Mesenchymal stem cell (in vitro differentiated cells and primary cell): Measurements from ENCODE around the gene TANC1.

Experiments used
- DNase-seq: peaks from one replicate; pipeline ENCODE4 v3.0.0-alpha.2; 2013
- H2AFZ ChIP-seq: one replicate; pipeline ENCODE4 v1.6.1; 2013; ENCODE audit warnings: low read depth, mild to moderate bottlenecking, control low read depth, inconsistent platforms, low read length, moderate library complexity
- H2AK5ac ChIP-seq: 2 replicates; pipeline ENCODE4 v1.6.1; 2013; ENCODE audit warnings: low read length, moderate library complexity, mild to moderate bottlenecking, inconsistent platforms; ENCODE audit not compliant: severe bottlenecking
- H2BK120ac ChIP-seq: one replicate; pipeline ENCODE4 v1.6.1; 2013; ENCODE audit warnings: low read depth, mild to moderate bottlenecking, inconsistent platforms, low read length, moderate library complexity
- H2BK12ac ChIP-seq, 2 experiments: one replicate each; pipeline ENCODE4 v1.6.1; 2013; ENCODE audit warnings: inconsistent platforms in 2 of 2, low read length in 2 of 2, mild to moderate bottlenecking in 2 of 2, moderate library complexity in 2 of 2, control low read depth in 1 of 2
- H2BK15ac ChIP-seq: one replicate; pipeline ENCODE4 v1.6.1; 2013; ENCODE audit warnings: mild to moderate bottlenecking, low read depth, inconsistent platforms; ENCODE audit not compliant: poor library complexity, severe bottlenecking
- H2BK5ac ChIP-seq: 2 replicates; pipeline ENCODE4 v1.6.1; 2013; ENCODE audit warnings: low read depth, mild to moderate bottlenecking, low read length, control low read depth, inconsistent platforms; ENCODE audit not compliant: poor library complexity, severe bottlenecking
- H3K14ac ChIP-seq, 2 experiments: one replicate each; pipeline ENCODE4 v1.6.1; 2013; ENCODE audit warnings: inconsistent platforms in 2 of 2, low read length in 2 of 2, control low read depth in 1 of 2, mild to moderate bottlenecking in 1 of 2, moderate library complexity in 1 of 2
- H3K18ac ChIP-seq, 2 experiments: one replicate each; pipeline ENCODE4 v1.6.1; 2013; ENCODE audit warnings: inconsistent platforms in 2 of 2, low read length in 2 of 2, control low read depth in 1 of 2, low read depth in 1 of 2, mild to moderate bottlenecking in 1 of 2
- H3K23ac ChIP-seq, 2 experiments: one replicate each; pipeline ENCODE4 v1.6.1; 2013; ENCODE audit warnings: inconsistent platforms in 2 of 2, low read length in 2 of 2, mild to moderate bottlenecking in 2 of 2, moderate library complexity in 2 of 2, control low read depth in 1 of 2
- H3K27ac ChIP-seq: 2 replicates; pipeline ENCODE4 v1.5.1; 2013; ENCODE audit warnings: mild to moderate bottlenecking, moderate library complexity, low read length, control low read depth, inconsistent platforms; ENCODE audit not compliant: poor library complexity, severe bottlenecking
- H3K27me3 ChIP-seq, 2 experiments: 2 replicates each; pipeline versions ENCODE4 v1.6.1 to v1.7.0; 2013; ENCODE audit warnings: low read length in 2 of 2, mild to moderate bottlenecking in 2 of 2, moderate library complexity in 2 of 2, control low read depth in 1 of 2, inconsistent platforms in 1 of 2; ENCODE audit not compliant: control insufficient read depth in 1 of 2, insufficient read depth in 1 of 2
- H3K36me3 ChIP-seq, 2 experiments: 2 replicates each; pipeline versions ENCODE4 v1.6.1 to v1.7.0; 2013; ENCODE audit warnings: low read length in 2 of 2, control low read depth in 1 of 2, inconsistent platforms in 1 of 2, low read depth in 1 of 2, mild to moderate bottlenecking in 1 of 2; ENCODE audit not compliant: insufficient read depth in 2 of 2, control insufficient read depth in 1 of 2
- H3K4ac ChIP-seq, 2 experiments: one replicate each; pipeline ENCODE4 v1.6.1; 2013; ENCODE audit warnings: inconsistent platforms in 2 of 2, low read length in 2 of 2, mild to moderate bottlenecking in 2 of 2, moderate library complexity in 2 of 2, control low read depth in 1 of 2, low read depth in 1 of 2
- H3K4me1 ChIP-seq: 2 replicates; pipeline ENCODE4 v1.6.1; 2013; ENCODE audit warnings: low read depth, low read length, control low read depth; ENCODE audit not compliant: control insufficient read depth, insufficient read depth
- H3K4me2 ChIP-seq: 2 replicates; pipeline ENCODE4 v1.6.1; 2013; ENCODE audit warnings: low read length, mild to moderate bottlenecking, inconsistent platforms; ENCODE audit not compliant: poor library complexity, severe bottlenecking
- H3K4me3 ChIP-seq, 2 experiments: 2 replicates each; pipeline versions ENCODE4 v1.5.1 to v1.7.0; 2013; ENCODE audit warnings: low read length in 2 of 2, mild to moderate bottlenecking in 2 of 2, control low read depth in 1 of 2, low read depth in 1 of 2; ENCODE audit not compliant: insufficient read depth in 1 of 2
- H3K79me1 ChIP-seq: replicated peaks from 2 replicates; pipeline ENCODE4 v1.6.1; 2013; ENCODE audit warnings: mild to moderate bottlenecking, control low read depth, low read length, inconsistent platforms; ENCODE audit not compliant: poor library complexity, severe bottlenecking
- H3K9ac ChIP-seq: 2 replicates; pipeline ENCODE4 v1.7.0; 2013; ENCODE audit warnings: mild to moderate bottlenecking, low read length, moderate library complexity
- H3K9me3 ChIP-seq: 2 replicates; pipeline ENCODE4 v1.7.0; 2013; ENCODE audit warnings: mild to moderate bottlenecking, low read length; ENCODE audit not compliant: control insufficient read depth
- H4K8ac ChIP-seq: one replicate; pipeline ENCODE4 v1.6.1; 2013; ENCODE audit warnings: inconsistent platforms, mild to moderate bottlenecking, low read length, moderate library complexity
- H4K91ac ChIP-seq: one replicate; pipeline ENCODE4 v1.6.1; 2013; ENCODE audit warnings: mild to moderate bottlenecking, low read length, inconsistent platforms
- WGBS: methylation state at CpG from one replicate; pipeline ENCODE4 v1.1.7; 2013; ENCODE audit warnings: mixed read lengths; 5-methylcytosine and 5-hydroxymethylcytosine counted together

The TANC1 gene

DNA sequence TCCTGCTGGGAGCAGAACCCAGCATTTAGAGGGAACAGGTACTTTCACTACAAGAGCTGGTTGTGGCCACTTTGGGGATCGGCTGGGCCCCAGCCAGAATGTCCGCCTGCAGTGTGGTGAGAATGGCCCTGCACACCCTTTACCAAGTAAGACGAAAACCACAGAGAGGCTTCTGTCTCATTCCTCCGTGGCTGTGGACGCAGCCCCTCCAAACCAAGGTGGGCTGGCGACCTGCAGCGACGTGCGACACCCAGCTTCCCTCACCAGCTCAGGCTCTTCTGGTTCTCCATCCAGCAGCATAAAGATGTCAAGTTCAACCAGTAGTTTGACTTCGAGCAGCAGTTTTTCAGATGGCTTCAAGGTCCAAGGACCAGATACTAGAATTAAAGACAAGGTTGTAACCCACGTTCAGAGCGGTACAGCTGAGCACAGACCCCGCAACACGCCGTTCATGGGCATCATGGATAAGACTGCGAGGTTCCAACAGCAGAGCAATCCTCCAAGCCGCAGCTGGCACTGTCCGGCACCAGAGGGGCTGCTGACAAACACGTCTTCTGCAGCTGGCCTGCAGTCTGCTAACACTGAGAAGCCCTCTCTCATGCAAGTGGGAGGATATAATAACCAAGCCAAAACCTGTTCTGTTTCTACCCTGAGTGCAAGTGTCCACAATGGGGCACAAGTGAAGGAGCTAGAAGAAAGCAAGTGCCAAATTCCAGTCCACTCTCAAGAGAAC lies 261.9 kb downstream of the TANC1 start:
- peaks cover 32 to 37% of the 10 kb centered on the region in 2 experiments for H3K36me3 ChIP-seq
- no peak overlapping the region for H3K14ac ChIP-seq
- H3K4ac ChIP-seq = no peak overlapping the region
- no peak for DNase-seq
- H3K18ac ChIP-seq = no peak overlapping the region
- H3K9ac ChIP-seq = no peak overlapping the region
- no peak overlapping the region for H2BK12ac ChIP-seq
- 97% methylated on average over 19 of the region's 19 CpGs for WGBS
- H2BK15ac ChIP-seq = no peak overlapping the region
- H2BK5ac ChIP-seq = no peak overlapping the region
- H3K79me1 ChIP-seq = peaks cover 13% of the 10 kb centered on the region
- no peak overlapping the region for H2AFZ ChIP-seq
- no peak overlapping the region for H3K23ac ChIP-seq
- no peaks in the 10 kb centered on the region for H3K9me3 ChIP-seq
- no peak overlapping the region for H3K4me3 ChIP-seq
- H3K27ac ChIP-seq = no peak overlapping the region
- H3K4me2 ChIP-seq = no peak overlapping the region
- H4K91ac ChIP-seq = no peak overlapping the region
- H3K4me1 ChIP-seq = no peaks in the 10 kb centered on the region
- no peaks in the 10 kb centered on the region for H3K27me3 ChIP-seq
- no peak overlapping the region for H2BK120ac ChIP-seq
- no peak overlapping the region for H2AK5ac ChIP-seq
- no peak overlapping the region for H4K8ac ChIP-seq

DNA sequence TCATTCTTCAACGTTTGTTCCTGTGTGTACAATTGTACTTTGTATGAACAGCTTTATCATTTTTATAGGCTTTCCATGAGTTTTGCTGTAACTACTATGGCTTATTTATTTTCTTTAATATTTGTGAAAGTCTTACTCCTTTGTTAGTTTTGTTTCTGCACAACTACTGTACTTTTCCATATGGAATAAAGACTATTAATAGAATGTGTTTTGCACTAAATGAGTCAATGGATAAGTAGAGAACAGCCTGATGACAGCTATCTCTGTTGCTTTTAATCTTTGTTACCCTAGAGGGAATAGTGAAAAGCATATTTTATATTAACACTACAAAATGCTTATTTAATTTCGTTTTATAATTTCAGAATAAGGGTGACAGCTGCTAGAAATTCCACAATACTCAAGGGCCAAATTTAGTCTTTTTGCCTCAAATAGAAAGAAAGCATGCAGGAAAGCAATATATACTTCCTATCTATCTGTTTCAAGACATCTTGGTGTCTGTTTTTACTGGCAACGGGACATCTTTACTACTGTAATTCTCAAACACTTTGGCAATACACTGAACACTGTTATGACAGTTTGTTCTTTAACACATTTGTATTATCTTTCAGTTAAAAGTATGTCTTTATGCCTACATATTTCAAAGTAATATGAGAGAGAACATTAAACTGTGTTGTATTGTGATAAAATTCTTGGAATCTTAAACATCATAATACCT lies 264.2 kb downstream of the TANC1 start:
- H2AFZ ChIP-seq = no peak overlapping the region
- H3K9ac ChIP-seq = no peak overlapping the region
- DNase-seq = no peak
- H3K79me1 ChIP-seq = peaks cover 15% of the 10 kb centered on the region
- no peak overlapping the region for H2BK12ac ChIP-seq
- H3K4me2 ChIP-seq = no peak overlapping the region
- peaks cover 36 to 48% of the 10 kb centered on the region in 2 experiments for H3K36me3 ChIP-seq
- H2BK5ac ChIP-seq = no peak overlapping the region
- H2BK120ac ChIP-seq = no peak overlapping the region
- no peak overlapping the region for H3K4ac ChIP-seq
- no peak overlapping the region for H3K18ac ChIP-seq
- H3K27me3 ChIP-seq = no peaks in the 10 kb centered on the region
- no peak overlapping the region for H4K91ac ChIP-seq
- 83% methylated on average over 2 of the region's 3 CpGs for WGBS
- no peak overlapping the region for H2AK5ac ChIP-seq
- H3K27ac ChIP-seq = no peak overlapping the region
- H4K8ac ChIP-seq = no peak overlapping the region
- no peak overlapping the region for H3K23ac ChIP-seq
- no peaks in the 10 kb centered on the region for H3K9me3 ChIP-seq
- H2BK15ac ChIP-seq = no peak overlapping the region
- H3K4me3 ChIP-seq = no peak overlapping the region
- no peak overlapping the region for H3K14ac ChIP-seq
- H3K4me1 ChIP-seq = no peaks in the 10 kb centered on the region

DNA sequence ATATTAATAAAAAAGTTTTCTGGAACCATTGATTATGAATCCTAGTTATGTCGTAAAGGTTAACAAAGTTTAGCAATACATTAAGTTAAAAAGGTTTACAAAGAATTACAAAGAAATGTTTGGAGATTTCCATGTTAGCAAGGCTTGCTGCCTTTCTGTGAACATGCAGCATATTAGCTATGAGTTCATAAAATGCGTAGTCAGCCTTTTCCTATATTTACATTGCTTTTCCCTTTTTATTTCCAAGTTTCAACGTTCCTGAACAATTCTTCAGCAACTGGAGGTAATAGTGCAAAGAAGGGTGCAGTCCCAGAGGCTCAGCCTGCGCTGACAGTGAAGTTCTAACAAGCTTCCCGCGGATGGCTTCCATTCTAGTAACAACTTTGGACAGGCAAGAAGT lies 266.4 kb downstream of the TANC1 start:
- Histone ChIP-seq H2BK5ac (no peak overlapping the region), H3K4me1 (no peaks in the 10 kb centered on the region), H3K9ac (no peak overlapping the region), H3K18ac (no peak overlapping the region), H3K36me3 (peaks cover 26 to 52% of the 10 kb centered on the region in 2 experiments), H2BK12ac (no peak overlapping the region), H3K14ac (no peak overlapping the region), H3K4me3 (no peak overlapping the region), H4K91ac (no peak overlapping the region), H2AFZ (no peak overlapping the region), H3K79me1 (peaks cover 10% of the 10 kb centered on the region), H3K27ac (no peak overlapping the region), H3K4me2 (no peak overlapping the region), H3K9me3 (no peaks in the 10 kb centered on the region), H2BK15ac (no peak overlapping the region), H3K27me3 (no peaks in the 10 kb centered on the region), H3K4ac (no peak overlapping the region), H3K23ac (no peak overlapping the region), H2AK5ac (no peak overlapping the region), H2BK120ac (no peak overlapping the region), H4K8ac (no peak overlapping the region)
- DNase-seq = no peak
- 97% methylated on average over 5 of the region's 6 CpGs for WGBS

DNA sequence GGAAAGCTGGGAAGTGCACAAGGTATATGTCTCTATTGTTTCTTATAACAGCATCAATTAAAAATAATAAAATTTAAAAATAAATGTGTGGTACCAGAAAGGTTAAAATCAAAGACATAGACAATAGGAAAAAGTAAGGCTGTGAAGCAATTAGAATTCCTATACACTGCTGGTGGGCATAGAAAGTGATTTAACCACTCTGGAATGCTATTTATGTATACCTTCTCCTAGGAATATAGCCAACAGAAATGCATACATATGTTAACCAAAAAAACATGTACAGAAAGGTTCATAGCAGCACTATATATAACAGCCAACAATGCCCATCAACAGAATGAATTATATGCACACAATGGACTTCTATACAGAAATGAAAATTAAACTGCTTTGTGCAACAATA lies 275.1 kb downstream of the TANC1 start:
- Histone ChIP-seq H2BK15ac (no peak overlapping the region), H3K27ac (no peak overlapping the region), H2BK12ac (no peak overlapping the region), H3K9ac (no peak overlapping the region), H3K14ac (no peak overlapping the region), H3K4me2 (no peak overlapping the region), H3K79me1 (peaks cover 6% of the 10 kb centered on the region), H3K4me3 (no peak overlapping the region), H3K4me1 (no peaks in the 10 kb centered on the region), H3K4ac (no peak overlapping the region), H2BK5ac (no peak overlapping the region), H3K23ac (no peak overlapping the region), H4K91ac (no peak overlapping the region), H2AK5ac (no peak overlapping the region), H3K27me3 (no peaks in the 10 kb centered on the region), H2AFZ (no peak overlapping the region), H4K8ac (no peak overlapping the region), H2BK120ac (no peak overlapping the region), H3K18ac (no peak overlapping the region), H3K9me3 (peaks cover 9% of the 10 kb centered on the region), H3K36me3 (peaks cover 9 to 31% of the 10 kb centered on the region in 2 experiments)
- DNase-seq = no peak
